Effector CD8-positive, alpha-beta T cell (primary cell): ENCODE data around the gene MDP1.

Experiments used
- DNase-seq: peaks from one replicate; lab custom pipeline; 2025; lab: John Stamatoyannopoulos, UW
- total RNA-seq, 4 experiments: gene quantifications; one replicate each; lab custom pipeline; 2026; lab: John Stamatoyannopoulos, UW

MDP1 gene
- 0 to 0.27 (median 0.06) reads per million in 4 experiments for total RNA-seq

DNA sequence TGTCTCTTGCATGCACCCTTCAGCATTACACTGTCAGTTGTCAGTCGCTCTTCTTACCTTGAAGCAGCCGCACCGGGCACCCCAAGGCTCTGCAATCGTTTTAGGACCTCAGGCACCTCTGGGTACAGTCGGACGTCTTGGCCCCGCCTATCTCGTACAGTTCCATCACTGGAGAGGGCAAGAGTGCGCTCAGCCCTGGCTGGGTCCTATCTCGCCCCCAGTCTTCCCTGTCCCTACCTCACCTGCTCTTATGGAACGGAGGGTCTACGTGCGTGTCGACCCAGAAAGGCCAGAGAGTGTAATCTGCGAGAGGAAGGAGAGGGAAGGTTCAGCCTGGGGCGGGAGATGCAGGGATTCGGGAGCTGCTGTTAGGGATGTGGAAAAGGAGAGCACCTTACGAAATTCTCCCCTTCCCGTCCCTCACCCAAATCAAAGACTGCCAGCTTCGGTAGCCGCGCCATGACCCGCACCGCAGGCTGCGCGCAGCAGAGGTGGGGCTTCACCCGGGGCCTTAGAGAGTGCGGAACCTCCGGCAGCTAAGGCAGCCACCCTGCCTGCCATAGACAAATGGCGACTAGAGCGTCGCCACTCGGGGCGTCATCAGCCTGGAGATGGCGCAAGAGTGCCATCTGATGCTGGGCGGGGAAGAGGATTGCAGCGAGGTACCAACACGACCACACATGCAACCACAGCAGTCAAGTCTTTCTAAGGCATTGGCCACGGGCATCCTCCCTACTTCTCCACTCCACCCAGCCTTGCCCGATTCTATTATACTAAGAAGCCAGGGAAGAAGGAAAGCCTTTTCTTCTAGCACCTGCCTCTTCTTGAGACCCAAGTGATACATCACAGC, at the start of gene MDP1:
Gene MDP1, minus strand, starts transcription at position 572 of the 850 bp plus-strand sequence. Its CDS starts 111 bp downstream, at position 461.
- DNase-seq, result peak; percentile 74

DNA sequence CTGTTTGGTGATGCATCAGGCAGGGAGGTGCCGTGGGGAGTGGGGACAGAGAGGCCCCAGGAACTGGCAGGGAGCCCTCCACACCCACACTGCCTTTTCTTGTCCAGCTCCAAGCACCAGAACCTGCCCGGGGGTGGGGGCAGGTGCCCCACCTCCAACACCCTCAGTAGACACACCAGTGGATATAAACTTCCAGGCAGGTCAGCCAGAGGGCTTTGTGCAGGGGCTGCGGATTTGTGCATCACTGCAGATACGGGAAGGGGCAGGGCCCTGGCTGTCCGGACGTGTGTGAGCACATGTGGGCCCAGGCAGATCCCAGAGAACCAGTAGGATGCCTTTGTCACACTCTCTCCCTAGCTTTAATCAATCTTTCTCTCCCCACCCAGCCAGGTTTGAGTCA, 48.4 kb upstream of the MDP1 start:
- DNase-seq, result no peak

DNA sequence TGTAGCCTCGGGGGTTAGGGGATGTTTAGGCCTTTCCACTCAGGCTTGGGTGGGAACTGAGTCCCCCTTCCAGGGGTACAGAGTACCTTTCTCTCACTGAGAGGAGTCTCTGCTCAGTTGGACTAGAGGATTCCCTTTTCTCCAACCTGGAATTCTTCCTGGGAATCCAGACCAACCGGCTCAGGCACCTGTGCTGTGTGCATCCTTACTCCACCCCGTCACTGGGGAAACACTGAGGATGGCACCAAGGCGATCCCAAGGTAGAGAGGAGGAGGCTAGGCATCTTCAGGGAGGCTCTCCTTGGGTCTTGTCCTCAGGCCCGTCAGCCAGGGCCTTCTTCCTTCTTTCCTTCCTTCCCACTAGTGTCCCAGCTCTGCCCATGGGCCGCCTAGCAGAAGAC, 48.0 kb upstream of the MDP1 start:
- no peak for DNase-seq

DNA sequence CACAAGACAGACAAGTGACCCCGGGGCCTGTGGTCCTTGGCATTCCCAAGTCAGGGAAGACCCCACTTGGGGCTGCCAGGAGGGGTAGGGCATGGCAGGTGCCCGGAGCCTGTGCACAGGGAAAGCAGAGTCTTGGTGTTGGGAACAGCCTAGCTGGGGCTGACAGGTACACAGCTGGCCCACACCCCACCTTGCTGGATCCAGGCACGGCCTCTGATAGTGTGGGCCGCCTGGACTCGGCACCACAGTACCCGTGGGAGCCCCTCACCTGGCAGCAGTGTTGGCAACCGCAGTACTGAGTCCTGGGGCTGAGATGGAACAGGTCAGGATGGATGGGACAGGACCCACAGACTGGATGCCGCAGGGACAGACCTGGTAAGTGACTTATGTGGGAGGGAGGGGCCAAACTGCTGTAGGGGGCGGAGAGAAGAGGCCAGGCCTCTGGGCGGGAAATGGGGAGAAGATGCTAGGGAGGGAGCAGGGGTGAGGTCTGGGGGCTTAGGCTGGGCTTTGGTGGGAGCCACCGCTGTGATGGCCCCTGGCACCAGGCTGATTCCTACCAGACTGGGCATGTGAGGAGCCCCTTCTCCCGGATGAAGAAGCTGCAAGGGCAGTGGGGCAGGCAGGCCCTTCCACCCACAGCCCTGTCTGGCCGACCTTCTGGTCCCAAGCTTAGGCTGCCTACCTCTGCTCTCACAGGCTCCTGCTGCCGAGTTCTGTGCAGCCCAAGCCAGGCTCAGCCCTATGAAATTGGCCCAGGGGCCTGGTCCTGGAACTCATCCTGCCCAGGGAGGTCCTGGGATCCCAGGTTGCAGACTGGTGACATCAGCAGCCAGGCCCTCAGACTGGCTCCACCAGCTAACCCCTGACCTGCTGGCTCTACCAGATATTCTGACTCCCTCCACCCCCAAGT, 47.2 kb upstream of the MDP1 start, which contains the start of gene TGM1:
Gene TGM1, minus strand, starts transcription at position 357 of the 913 bp plus-strand sequence. CDS start 825 bp downstream, outside the sequence.
- DNase-seq, result no peak

DNA sequence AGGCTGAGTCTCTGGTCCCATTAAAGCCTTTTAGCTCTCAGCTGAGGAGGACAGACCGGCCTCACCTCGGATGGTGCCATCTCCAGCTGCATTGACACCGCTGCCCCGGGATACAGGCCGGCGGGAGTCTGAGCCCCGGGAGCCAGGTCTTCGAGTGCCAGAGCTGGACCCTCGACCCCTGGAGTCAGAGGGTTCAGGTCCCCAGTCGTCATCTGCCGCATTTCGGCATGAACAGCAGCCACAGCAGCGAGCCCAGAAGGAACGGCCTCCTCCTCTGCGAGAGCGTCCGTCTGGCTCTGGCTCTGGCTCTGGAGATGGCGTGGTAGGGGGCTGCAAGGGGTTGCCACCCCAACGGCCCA, 46.1 kb upstream of the MDP1 start:
- no peak for DNase-seq

DNA sequence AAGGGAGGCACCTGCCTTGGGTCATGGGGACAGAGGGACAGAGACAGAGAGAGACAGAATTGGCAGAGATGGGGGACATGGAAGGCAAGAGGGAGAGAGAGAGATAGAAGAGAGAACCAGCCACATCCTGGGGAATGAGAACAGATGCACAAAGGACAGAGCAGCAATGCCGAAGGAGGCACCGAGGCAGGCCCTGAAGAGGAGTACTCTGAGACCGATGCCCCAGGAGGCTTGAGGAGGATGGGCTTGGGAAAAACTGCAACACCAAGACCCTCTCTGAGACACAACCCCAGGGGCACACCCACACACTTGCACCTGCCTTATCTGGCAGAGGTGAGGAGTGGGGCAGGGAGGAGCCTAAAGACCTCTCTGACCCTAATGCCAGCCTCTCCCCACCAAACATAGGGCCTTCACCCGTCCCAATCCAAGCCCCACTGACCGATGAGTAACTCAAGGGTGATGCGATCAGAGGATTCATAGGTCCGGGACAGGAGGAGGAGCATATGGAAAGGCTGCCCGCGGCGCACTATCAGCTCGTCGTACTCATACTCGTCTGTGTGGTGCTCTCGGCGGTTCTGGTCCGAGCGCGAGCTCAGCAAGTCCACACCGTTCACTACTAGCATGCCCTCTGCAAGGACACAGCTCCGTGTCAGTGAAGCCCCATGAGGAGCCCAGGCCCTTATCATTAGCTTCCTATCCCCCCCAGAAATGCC, 45.5 kb upstream of the MDP1 start:
- no peak for DNase-seq

DNA sequence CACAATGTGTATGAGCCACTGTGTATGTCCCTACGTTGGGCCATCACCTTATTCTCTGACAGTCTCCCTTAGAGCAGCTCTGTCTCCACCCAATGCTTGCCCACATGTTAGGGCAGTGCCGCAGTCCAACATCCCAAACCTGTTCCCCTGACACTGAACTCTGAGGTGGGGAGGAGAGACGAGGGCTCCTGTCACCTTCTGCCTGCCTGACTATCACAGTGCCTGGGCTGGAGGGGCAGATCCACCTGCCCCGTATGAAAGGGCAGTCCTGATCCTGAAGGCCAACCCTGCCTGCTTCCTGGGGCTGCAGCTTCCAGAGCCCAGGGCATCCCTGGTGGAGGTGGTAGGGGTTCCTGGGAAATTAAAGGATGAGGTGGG, 44.9 kb upstream of the MDP1 start:
- DNase-seq, result no peak

DNA sequence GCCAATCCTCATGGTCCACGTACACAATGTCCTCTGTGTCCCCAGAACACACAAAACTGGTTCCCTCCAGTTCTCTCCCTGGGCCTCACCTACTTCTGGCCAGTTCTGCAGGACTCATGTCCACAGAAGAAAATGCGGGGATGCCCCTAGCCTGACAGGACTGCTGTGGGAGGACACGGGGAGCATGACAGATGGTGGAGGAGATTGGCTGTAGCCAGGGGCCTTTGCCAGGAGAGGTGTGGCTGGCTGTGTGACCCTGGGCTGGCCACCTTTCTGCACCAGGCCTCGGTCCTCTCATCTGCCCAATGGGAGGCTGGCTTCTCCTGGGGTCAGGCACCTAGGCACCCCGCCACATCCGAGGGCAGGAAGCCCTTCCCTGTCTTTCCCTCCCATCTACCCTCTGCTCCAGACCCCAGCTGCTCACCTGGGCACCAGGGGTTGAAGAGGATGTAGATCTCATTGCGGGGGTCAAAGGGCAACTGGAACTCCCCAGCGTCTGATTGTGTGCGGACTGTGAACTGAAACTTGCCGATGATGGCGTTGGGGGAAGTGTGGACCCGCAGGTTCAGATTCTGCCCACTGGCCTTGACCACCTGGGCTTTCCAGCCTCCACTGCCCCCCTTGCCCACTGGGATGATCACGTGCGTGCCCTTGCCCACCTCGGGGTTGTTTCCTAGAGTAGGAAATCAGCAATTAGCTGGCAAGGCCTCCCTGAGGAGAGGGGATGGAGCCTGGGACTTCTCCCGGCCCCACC, 44.3 kb upstream of the MDP1 start:
- no peak for DNase-seq

DNA sequence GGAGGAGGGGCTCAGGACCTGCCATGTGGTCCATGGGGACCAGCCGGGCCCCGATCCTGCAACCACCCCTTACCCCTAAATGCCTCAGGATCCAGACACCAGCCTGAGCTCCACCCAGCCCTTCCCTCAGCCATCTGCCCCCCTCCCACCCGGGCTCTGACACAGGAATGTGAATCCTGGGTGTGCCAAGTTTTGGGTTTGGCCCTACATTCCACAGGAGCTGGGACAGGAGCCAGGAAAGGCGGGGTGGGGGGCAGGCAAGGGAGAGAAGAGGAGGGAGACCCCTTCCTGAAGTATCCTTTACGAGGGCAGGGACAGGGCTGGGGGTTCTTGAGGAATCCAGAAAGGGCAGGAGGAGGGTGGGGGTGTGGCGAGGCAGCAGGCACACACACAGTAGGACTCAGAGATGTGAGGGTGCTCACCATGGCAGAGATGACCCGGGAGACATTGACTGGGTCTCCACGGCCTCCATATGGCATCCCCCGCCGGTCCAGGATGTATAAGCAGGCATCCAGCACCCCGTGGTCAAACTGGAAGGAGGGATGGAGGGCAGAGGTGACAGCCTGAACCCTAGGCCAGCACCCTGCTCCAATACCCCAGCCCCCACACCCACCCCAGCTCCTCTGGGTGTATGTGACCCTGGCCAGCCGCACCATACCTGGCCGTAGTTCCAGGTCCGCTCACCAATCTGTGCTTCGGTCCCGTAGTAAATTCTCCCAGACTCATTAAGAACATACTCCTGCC, 43.6 kb upstream of the MDP1 start:
- DNase-seq, result no peak

DNA sequence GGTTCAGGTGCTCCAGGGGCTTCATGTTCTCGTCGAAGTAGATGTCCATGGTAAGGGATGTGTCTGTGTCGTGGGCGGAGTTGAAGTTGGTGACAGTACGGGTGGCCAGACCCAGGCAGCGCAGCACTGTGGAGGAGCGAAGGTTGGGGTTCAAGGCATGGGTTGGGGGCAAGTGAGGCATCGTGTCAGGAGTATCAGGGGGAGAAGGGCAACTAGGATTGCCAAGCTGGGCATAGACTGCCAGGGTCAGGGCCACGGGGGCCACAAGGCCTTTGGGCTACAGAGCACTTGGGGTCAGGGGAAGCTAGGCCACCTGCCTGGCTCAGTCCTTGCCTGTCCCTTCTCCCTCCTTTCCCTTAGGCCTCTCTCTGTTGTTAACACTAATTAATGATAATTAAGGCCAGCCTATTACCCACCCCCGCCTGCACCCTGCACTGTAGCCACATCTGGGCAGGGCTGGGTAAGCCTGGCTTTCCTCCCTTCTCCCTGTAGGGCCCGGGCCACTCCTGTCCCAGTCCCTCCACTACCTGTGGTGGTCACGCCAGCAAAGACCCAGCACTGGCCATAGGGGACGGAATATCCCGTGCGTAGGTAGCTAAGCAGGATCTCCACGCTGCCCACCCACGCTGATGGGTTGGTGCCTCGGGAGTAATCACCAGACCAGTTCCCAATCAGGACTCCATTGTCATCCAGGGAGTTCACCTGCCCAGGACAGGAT, 42.8 kb upstream of the MDP1 start:
- DNase-seq, result no peak

DNA sequence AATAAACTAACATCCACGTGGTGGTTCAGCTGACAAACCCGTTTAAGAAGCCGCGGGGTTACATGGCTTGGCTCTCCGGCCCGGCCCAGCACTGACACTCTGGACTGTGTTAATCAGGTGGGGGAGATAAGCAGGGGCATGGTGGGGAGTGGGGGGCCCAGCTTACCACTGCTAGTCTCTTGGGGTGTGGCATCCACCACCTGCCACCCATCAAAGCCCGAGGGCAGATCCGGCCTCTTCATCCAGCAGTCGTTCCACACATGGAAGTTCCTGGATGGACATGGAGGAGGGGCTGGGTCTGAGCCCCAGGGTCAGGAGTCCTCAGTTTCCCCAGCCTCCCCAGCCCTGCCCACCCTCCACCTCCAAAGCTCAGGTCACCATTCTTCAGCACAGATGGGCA, 42.3 kb upstream of the MDP1 start:
- DNase-seq, result no peak

DNA sequence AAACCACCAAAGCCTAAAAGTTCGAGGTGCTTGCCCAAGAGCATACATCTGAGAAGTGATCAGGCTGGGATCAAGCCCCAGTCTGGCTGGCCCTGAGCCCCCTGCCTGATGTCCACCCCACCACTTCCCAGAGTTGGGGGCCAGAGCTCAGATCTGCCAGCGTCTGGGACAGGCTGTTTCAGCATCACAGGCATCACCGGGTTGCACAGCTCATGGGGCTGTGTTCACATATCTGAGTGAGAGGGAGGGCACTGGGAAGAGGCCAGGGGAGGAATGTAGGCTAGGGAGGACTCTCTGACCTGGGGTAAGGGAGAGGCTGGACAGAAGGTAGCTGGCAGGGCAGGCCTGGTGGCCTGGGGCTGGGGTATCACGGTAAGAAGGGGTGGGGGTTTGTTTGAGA, 41.1 kb upstream of the MDP1 start:
- no peak for DNase-seq

DNA sequence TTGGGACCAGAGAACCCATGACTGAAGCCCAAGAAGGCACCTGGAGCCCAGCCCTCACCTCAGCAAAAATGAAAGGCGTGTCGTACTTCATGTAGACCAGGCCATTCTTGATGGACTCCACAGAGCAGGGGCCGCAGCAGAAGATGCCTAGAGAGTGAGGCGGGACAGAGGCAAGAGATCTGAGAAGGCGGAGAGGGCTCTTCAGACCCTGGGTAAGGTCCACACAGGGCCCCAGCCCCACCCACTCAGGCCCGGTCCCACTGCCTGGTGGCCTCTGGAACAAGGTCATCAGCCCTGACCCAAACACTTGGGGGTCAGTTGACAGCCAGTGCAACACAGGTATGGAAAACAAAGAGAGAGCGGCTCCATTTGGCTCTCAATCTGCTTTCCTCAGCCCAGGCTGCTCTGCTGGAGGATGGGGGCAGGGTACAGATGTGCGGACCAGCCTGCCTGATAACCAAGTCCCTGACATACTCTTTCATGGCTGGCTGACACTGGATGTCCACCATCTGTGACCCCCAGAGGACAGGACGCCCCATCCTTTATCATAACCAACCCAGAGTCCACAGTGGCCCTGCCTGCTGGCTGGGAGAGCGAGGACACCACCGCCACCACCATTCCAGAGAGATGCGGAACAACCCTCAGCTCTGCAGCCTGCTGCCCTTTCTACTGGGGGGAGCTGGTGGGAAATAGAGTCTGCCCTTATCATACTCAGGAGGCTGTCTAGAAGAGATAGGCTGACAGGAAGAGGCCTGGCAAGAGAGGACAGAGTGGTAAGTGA, 40.3 kb upstream of the MDP1 start:
- no peak for DNase-seq

DNA sequence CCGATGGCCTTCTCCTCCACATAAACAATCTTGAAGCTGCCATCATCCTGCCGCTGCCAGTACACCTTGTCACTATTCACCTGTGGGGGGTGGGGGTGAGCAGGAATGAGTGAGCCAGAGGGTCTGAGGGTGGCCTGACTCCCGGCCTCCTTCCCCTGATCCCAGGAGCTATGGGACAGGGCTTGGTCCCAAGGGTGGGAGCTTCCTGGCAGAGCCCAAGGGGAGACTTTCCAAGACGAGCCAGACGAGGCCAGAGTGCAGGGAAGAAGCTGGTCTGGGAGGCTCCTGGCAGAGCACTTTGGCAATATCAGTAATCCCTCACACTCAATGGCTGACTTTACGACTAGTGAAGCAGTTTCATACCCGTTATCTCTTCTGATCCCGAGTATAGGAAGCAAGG, 39.6 kb upstream of the MDP1 start:
- no peak for DNase-seq

DNA sequence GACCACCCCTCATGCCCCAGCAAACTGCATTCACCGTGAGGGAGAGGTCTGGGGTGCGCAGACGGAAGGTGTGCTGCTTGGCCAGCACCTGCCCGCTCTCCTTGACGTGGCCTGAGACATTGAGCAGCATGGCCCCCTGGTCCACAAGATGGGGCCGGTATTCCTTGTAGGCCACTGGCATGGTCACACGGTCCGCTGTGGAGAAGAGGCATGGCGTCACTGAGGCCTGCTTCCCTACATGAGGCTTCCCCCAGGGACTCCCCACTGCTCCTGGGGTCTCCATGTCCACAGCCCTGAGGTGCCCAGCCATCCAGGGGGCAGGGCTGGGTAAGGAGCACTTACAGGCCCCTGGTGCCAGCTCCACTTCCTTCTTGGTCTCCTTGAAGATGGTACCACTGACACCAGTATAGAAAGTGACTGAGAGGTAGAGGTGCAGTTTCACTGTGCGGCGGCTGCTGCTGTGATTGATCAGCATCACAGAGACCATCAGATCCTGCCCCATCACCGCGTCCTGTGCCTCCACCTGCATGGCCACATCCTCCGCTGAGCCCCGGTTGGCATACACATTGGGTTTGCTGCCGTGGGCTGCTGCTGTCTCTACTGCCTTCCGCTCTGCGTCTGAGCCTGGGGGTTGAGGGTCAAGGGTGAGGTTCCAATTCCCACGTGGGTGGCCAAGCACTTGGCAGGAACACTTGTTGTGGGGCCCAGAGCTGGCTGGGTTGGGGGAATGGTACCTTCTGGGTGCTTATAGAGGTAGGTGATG, 38.9 kb upstream of the MDP1 start:
- DNase-seq, result no peak

DNA sequence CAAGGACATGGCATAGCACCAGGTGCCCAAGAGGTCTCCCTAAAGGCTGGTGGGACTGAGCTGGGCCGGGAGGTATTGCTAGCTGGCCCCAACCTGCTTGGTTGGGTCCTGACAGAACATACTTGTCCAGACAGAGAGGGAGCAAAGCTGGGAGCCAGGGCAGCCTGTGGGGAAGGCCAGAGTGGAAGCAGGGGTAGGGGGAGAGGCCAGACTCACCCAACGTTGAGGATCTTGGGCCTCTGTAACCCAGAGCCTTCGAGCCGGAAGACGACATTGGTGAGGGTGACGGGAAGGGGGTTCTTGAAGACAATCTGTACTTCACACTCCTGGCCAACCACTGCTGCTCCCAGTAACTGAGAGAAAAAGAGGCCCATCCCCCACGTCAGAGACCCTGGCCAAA, 38.1 kb upstream of the MDP1 start:
- DNase-seq, result no peak

DNA sequence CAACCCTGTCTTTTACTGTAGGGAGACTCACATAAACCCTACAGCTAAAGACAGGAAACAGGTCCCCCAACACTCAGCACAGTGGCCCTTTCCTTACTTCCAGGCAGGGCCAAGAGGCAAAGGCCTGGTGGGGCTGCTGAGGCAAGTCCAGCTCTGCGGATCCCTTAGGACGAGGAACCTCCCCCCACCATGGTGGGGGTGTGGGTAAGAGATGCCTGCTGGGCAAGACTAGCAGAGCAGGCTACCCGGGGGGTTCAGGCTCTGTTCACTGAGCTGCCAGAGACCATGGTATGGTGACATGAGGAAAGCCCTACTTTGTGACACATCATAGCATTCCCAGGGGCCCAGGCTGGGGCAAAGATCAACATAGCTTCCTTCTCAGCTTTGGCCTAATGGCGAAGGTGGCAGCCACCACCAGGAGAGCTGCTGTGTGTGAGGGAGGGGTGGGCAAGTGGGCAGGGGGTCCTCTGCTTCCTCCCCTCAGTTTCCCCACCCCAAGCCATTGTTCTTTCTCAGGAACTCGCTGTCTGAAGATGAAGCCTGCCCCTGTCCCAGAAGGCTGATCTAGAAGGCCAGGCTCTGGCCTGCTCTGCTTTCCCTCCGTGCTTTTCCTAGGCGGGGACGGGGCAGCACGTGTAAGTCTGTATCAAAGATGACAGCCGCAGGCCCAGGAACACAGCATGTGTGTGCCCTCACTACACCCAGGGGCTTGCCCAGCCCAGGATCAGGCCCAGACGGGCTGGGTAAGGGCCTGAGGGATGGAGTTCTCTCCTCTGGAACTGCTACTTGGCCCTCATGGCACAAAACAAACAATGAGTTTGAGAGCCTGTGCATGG, 36.6 kb upstream of the MDP1 start:
- DNase-seq, result no peak

DNA sequence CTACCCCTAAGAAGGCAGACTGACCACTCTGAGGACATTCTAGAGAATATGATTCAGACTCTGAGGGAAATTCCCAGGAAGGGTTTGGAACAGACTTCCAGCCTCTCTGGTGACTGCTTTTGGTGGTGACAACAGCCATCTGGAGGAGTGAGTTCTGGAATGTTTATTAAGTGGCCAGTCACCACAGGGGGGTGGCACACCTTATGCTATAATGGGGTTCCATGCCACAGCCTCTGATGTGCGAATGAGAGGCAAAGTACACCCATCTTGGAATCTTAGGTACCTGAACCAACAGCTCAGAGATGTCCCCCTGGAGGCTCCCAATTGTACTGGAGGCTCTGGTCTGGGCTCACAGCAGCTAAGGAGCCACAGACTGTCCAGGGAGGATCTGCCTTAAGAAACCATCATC, 36.0 kb upstream of the MDP1 start:
- no peak for DNase-seq
